IPS-15b (cell line): ENCODE data around the gene SARDH.

Source experiments
- H3K27me3 ChIP-seq: one replicate; pipeline ENCODE4 v1.6.1; 2013; ENCODE audit warnings: low read length; ENCODE audit not compliant: control insufficient read depth, insufficient read depth
- H3K36me3 ChIP-seq: one replicate; pipeline ENCODE4 v1.6.1; 2013; ENCODE audit warnings: low read length; ENCODE audit not compliant: control insufficient read depth, insufficient read depth
- H3K4me1 ChIP-seq: one replicate; pipeline ENCODE4 v1.6.1; 2013; ENCODE audit warnings: mild to moderate bottlenecking, low read length; ENCODE audit not compliant: control insufficient read depth, insufficient read depth
- H3K4me3 ChIP-seq: one replicate; pipeline ENCODE4 v1.5.1; 2013; ENCODE audit warnings: low read depth, low read length
- H3K9ac ChIP-seq: one replicate; pipeline ENCODE4 v1.6.1; 2013; ENCODE audit warnings: low read depth, mild to moderate bottlenecking, low read length
- H3K9me3 ChIP-seq: one replicate; pipeline ENCODE4 v1.6.1; 2013; ENCODE audit warnings: mild to moderate bottlenecking, low read length; ENCODE audit not compliant: control insufficient read depth, insufficient read depth

SARDH gene

DNA sequence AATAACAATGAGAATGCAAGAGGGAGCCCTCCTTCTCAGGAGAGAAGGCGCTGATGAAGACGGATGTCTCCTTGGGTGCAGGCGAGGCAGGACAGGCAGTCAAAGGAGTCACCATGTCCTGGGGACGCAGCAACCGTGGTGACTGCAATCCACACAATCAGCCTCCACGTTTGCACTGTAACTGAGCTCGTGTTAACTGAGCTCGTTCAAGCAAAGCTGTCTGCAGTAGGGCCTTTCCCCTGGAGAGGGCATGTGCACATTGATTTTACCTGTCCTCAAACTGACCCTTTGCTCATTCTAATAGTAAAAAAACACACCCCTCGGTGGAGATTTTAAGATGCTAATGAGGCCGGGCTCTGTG, 2.8 kb downstream of the SARDH start:
- H3K9ac ChIP-seq, result no peak overlapping the region
- H3K36me3 ChIP-seq, result no peaks in the 10 kb centered on the region
- no peaks in the 10 kb centered on the region for H3K9me3 ChIP-seq
- peaks cover 6% of the 10 kb centered on the region for H3K4me1 ChIP-seq
- no peaks in the 10 kb centered on the region for H3K27me3 ChIP-seq
- H3K4me3 ChIP-seq, result no peak overlapping the region

DNA sequence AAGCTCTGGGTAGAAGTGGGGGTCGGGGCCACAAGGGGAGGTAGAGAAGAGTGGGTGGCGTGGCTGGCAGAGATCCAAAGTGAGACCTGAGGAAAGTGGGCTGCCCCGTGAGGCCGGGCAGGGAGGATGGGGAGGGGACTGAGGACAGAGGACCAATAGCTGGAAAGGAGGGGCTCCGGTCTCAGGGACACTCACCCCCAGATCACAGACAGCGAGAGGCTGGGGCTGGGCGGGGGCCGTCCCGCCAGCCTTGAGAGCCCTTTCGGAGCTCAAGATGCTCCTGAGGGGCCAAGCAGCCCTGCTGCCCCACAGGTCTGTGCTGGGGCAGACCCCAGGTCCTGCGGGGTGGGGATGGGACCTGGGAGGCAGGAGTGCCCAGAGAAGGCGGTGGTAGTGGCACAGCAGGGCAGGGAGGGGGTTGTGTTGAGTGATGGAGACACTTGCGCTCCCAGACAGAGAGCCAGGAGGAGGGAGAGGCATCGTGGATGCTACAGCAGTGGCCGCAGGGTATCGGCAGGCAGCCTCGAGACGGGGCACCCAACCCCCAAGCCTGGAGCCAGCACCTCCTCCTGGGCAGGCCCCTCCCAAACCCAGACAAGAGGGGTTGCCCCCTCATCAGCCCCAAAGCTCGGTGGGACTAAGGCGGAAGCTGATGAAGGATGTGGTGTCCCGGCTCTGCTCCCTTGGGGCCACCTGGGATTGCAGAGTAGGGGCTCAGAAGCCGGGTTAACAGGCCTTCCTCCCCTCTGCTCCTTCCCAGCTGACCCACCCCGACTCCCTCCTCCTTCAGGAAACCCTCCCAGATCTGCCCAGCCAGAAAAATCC, 3.4 kb downstream of the SARDH start:
- Histone ChIP-seq H3K4me1 (peaks cover 6% of the 10 kb centered on the region), H3K9me3 (no peaks in the 10 kb centered on the region), H3K4me3 (no peak overlapping the region), H3K36me3 (no peaks in the 10 kb centered on the region), H3K27me3 (no peaks in the 10 kb centered on the region), H3K9ac (no peak overlapping the region)

- peaks cover 6% of the 10 kb centered on the region for H3K4me1 ChIP-seq
- H3K4me3 ChIP-seq, result no peak overlapping the region
Measured at GRCh38 chr9:133733796-133734533, 4.2 kb downstream of the SARDH start.

DNA sequence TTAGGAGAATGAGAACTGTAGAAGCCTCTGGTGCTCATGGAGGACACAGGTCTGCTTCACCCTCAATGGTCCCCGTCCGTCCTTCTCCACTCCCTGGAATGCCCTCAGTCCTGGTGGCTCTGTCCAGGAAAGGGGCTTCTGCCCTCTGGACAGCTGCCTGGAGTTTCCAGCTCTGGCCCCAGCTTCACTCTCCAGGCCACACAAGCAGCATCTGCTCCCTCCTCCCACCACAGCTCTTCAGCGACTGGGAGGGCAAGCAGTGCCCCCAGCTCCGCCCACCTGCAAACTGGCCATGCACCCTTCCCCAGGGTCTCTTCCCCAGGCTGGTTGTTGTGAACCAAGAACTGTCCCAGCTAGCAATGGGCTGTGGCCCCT, 4.7 kb downstream of the SARDH start:
- H3K9ac ChIP-seq, result no peak overlapping the region
- no peak overlapping the region for H3K4me3 ChIP-seq
- H3K9me3 ChIP-seq, result no peaks in the 10 kb centered on the region
- peaks cover 2% of the 10 kb centered on the region for H3K4me1 ChIP-seq
- no peaks in the 10 kb centered on the region for H3K36me3 ChIP-seq
- no peaks in the 10 kb centered on the region for H3K27me3 ChIP-seq

More at GRCh38 chr9:133733796-133734533, 4.2 kb downstream of the SARDH start:
- Histone ChIP-seq H3K9ac (no peak overlapping the region), H3K36me3 (no peaks in the 10 kb centered on the region), H3K27me3 (no peaks in the 10 kb centered on the region), H3K9me3 (no peaks in the 10 kb centered on the region)

GRCh38 chr9:133732639-133733408, 5.3 kb downstream of the SARDH start:
- no peaks in the 10 kb centered on the region for H3K27me3 ChIP-seq
- no peak overlapping the region for H3K9ac ChIP-seq
- peaks cover 2% of the 10 kb centered on the region for H3K4me1 ChIP-seq
- no peaks in the 10 kb centered on the region for H3K36me3 ChIP-seq
- H3K4me3 ChIP-seq, result no peak overlapping the region
- H3K9me3 ChIP-seq, result no peaks in the 10 kb centered on the region

- Histone ChIP-seq H3K9me3 (no peaks in the 10 kb centered on the region), H3K27me3 (no peaks in the 10 kb centered on the region), H3K4me3 (no peak overlapping the region), H3K36me3 (no peaks in the 10 kb centered on the region), H3K4me1 (no peaks in the 10 kb centered on the region), H3K9ac (no peak overlapping the region)
Measured at GRCh38 chr9:133731876-133732638, 6.1 kb downstream of the SARDH start.

- H3K36me3 ChIP-seq, result no peaks in the 10 kb centered on the region
- H3K4me1 ChIP-seq, result no peaks in the 10 kb centered on the region
- no peak overlapping the region for H3K9ac ChIP-seq
- no peaks in the 10 kb centered on the region for H3K27me3 ChIP-seq
- H3K4me3 ChIP-seq, result no peak overlapping the region
- no peaks in the 10 kb centered on the region for H3K9me3 ChIP-seq
Measured at GRCh38 chr9:133730994-133731715, 7.0 kb downstream of the SARDH start.

DNA sequence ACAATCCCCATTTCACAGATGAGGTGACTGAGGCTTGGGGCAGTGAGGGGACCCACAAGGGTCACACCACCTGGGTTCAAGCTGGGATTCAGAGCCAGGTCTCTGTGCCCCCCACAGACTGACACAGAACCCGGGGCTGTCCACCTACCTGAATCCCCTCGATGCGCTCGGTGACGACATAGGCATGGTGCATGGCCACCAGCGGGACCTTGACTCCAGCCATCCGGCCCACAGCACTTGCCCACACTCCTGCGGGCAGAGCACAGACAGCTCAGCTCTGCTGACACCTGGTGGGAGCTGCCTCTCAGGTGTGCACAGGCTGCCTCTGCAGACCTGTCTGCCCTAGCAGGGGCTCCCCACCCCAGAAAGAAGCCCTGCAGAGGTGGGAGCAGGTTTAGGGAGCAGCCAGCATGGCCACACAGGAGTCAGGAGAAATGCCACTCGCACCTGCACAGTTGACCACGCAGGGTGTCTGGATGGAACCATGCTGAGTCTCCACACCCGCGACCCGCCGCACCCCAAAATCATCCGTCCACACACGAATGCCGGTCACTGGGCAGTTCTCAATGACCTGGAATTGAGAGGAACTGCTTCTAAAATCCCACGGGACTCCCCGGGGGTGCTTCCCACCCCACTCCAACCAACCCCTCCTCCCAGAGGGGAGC, 8.4 kb downstream of the SARDH start:
- H3K4me1 ChIP-seq, result no peaks in the 10 kb centered on the region
- no peaks in the 10 kb centered on the region for H3K9me3 ChIP-seq
- H3K36me3 ChIP-seq, result no peaks in the 10 kb centered on the region
- no peak overlapping the region for H3K9ac ChIP-seq
- no peak overlapping the region for H3K4me3 ChIP-seq
- H3K27me3 ChIP-seq, result no peaks in the 10 kb centered on the region

GRCh38 chr9:133728856-133729616, 9.1 kb downstream of the SARDH start:
- no peaks in the 10 kb centered on the region for H3K36me3 ChIP-seq
- H3K27me3 ChIP-seq, result no peaks in the 10 kb centered on the region
- no peaks in the 10 kb centered on the region for H3K9me3 ChIP-seq
- no peaks in the 10 kb centered on the region for H3K4me1 ChIP-seq
- no peak overlapping the region for H3K4me3 ChIP-seq
- no peak overlapping the region for H3K9ac ChIP-seq

DNA sequence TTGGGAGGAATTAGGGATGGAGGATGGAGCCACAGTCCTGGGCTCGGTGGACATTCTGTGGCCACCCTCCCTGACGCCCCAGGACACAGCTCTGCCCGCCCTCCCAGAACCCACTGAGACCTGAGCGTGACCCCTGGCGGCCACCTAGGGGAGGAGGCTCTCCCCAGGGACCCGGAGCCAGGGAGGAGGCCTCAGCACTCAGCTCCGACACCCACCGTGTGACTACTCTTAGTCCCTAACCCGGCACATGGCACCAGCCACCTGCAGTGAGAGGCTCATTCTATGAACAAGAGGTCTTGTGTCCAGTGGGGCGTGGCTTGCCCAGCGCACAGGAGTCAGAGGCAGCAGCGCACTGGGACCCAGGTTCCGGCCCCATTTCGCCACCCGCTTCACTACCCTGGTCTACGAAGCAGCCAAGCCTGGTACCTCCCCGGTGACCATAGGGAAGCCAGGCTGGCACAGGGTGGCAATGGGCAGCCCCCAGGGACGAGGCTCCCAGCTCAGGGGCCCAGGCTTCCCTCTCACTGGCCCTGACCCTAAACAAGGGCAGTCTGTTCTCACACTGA, 10.2 kb downstream of the SARDH start:
- no peaks in the 10 kb centered on the region for H3K9me3 ChIP-seq
- no peaks in the 10 kb centered on the region for H3K4me1 ChIP-seq
- no peak overlapping the region for H3K4me3 ChIP-seq
- no peak overlapping the region for H3K9ac ChIP-seq
- H3K36me3 ChIP-seq, result no peaks in the 10 kb centered on the region
- no peaks in the 10 kb centered on the region for H3K27me3 ChIP-seq
